Smooth muscle cell (in vitro differentiated cells): ENCODE measurements around the gene LTBP1. TPM values are rescaled to one million over a fixed set of nuclear protein-coding genes. Genes with fewer than 3 reads are reported as not detected.
"Not testable (repeated sequence)": the region's sequence is repeated elsewhere in the genome, so short reads cannot be mapped to it uniquely, and the experiment has no call there.

Source experiments
- DNase-seq: peaks from one replicate; lab custom pipeline; 2025; ENCODE audit not compliant: unreplicated experiment; lab: John Stamatoyannopoulos, UW
- H2AFZ ChIP-seq: fragments of 200-600 bp; sonication (generic); 2 replicates; pipeline ENCODE4 v1.6.0; 2016; ENCODE audit warnings: antibody characterized with exemption, low read depth, mild to moderate bottlenecking
- H3F3A ChIP-seq: fragments of 200-600 bp; sonication (generic); 2 replicates; pipeline ENCODE4 v1.6.0; 2017; ENCODE audit warnings: antibody characterized with exemption, low read depth
- H3K27ac ChIP-seq: fragments of 200-600 bp; sonication (generic); 2 replicates; pipeline ENCODE4 v1.5.1; 2016; ENCODE audit warnings: low read depth, mild to moderate bottlenecking
- H3K27me3 ChIP-seq: fragments of 200-600 bp; sonication (generic); 2 replicates; pipeline ENCODE4 v1.6.1; 2016; ENCODE audit warnings: low read depth, mild to moderate bottlenecking
- H3K36me3 ChIP-seq: fragments of 200-600 bp; sonication (generic); 2 replicates; pipeline ENCODE4 v1.5.1; 2016; ENCODE audit warnings: low read depth
- H3K4me1 ChIP-seq: fragments of 200-600 bp; sonication (generic); 2 replicates; pipeline ENCODE4 v1.5.1; 2016; ENCODE audit warnings: low read depth
- H3K4me2 ChIP-seq: fragments of 200-600 bp; sonication (generic); 2 replicates; pipeline ENCODE4 v1.6.0; 2016; ENCODE audit warnings: mild to moderate bottlenecking
- H3K4me3 ChIP-seq: fragments of 200-600 bp; sonication (generic); 2 replicates; pipeline ENCODE4 v1.5.1; 2016; ENCODE audit warnings: mild to moderate bottlenecking
- H3K79me2 ChIP-seq: fragments of 200-600 bp; sonication (generic); 2 replicates; pipeline ENCODE4 v1.6.0; 2016; ENCODE audit warnings: low read depth, mild to moderate bottlenecking
- H3K9ac ChIP-seq: fragments of 200-600 bp; sonication (generic); 2 replicates; pipeline ENCODE4 v1.6.0; 2016; ENCODE audit warnings: low read depth
- H3K9me3 ChIP-seq: fragments of 200-600 bp; sonication (generic); replicated peaks from 2 replicates; pipeline ENCODE4 v1.5.1; 2016; ENCODE audit warnings: low read depth
- H4K20me1 ChIP-seq: fragments of 200-600 bp; sonication (generic); 2 replicates; pipeline ENCODE4 v1.6.0; 2016; ENCODE audit warnings: low read depth
- WGBS: methylation state at CpG from one replicate; pipeline ENCODE4 v1.1.7; 2016; ENCODE audit warnings: low lambda C conversion rate; 5-methylcytosine and 5-hydroxymethylcytosine counted together
- polyA plus RNA-seq: library from polyadenylated mRNA; unstranded; fragments of >200 nt; fragmentation: Nextera tagmentation; extraction: Ambion mirVana; gene quantifications from 2 replicates; pipeline ENCODE4 v1.2.1, GENCODE V29; 2016
- total RNA-seq: library from RNA; depleted of rRNA; stranded (reverse); fragments of >200 nt; gene quantifications from 2 replicates; pipeline ENCODE4 v1.2.3, GENCODE V29; 2014
- TF ChIP-seq, protein P1 (sequence below): fragments of 200-600 bp; sonication (generic); IDR thresholded peaks from 2 replicates; pipeline ENCODE4 v1.5.1; 2017; ENCODE audit warnings: borderline replicate concordance, mild to moderate bottlenecking, antibody characterized with exemption; ENCODE audit not compliant: insufficient read depth, poor library complexity, severe bottlenecking

The LTBP1 gene
- total and polyA plus RNA-seq, 2 experiments from 2014 or later = 146 to 250 TPM

DNA sequence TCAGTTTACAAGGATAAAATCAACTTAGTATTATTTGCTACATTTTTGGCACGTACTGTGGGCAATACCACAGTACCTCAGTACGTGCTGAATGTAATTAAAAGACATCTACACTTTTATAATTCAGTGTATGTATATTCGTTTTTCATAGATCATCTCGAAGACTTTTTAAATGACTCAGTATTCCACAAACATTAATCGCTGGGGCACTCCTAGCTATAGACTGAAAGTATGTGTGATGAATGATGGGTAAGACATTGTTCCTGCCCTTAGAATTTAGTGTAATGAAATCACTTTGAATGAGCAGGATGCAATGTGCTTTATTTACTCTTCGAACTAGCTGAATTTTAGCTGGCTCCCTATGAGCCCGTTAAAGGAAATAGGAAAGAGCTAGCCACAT lies 284.1 kb downstream of the LTBP1 start:
- H3K27ac ChIP-seq = no peak overlapping the region
- no peaks in the 10 kb centered on the region for H3K9me3 ChIP-seq
- no peaks in the 10 kb centered on the region for H3K4me1 ChIP-seq
- no peak overlapping the region for H3K9ac ChIP-seq
- H3K27me3 ChIP-seq = no peaks in the 10 kb centered on the region
- no peaks in the 10 kb centered on the region for H3F3A ChIP-seq
- no peak for DNase-seq
- H3K4me2 ChIP-seq = no peak overlapping the region
- H3K4me3 ChIP-seq = no peak overlapping the region
- TF ChIP-seq, protein P1, sequence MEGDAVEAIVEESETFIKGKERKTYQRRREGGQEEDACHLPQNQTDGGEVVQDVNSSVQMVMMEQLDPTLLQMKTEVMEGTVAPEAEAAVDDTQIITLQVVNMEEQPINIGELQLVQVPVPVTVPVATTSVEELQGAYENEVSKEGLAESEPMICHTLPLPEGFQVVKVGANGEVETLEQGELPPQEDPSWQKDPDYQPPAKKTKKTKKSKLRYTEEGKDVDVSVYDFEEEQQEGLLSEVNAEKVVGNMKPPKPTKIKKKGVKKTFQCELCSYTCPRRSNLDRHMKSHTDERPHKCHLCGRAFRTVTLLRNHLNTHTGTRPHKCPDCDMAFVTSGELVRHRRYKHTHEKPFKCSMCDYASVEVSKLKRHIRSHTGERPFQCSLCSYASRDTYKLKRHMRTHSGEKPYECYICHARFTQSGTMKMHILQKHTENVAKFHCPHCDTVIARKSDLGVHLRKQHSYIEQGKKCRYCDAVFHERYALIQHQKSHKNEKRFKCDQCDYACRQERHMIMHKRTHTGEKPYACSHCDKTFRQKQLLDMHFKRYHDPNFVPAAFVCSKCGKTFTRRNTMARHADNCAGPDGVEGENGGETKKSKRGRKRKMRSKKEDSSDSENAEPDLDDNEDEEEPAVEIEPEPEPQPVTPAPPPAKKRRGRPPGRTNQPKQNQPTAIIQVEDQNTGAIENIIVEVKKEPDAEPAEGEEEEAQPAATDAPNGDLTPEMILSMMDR = no peak
- H2AFZ ChIP-seq = no peak overlapping the region
- WGBS = 95% methylated on average over 7 of the region's 7 CpGs
- peaks cover 9% of the 10 kb centered on the region for H3K36me3 ChIP-seq
- peaks cover 15% of the 10 kb centered on the region for H3K79me2 ChIP-seq
- H4K20me1 ChIP-seq = no peaks in the 10 kb centered on the region

DNA sequence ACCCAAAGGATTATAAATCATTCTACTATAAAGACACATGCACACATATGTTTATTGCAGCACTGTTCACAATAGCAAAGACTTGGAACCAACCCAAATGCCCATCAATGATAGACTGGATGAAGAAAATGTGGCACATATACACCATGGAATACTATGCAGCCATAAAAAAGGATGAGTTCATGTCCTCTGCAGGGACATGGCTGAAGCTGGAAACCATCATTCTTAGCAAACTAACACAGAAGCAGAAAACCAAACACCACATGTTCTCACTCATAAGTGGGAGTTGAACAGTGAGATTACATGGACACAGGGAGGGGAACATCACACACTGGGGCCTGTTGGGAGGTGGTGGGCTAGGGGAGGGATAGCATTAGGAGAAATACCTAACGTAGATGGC lies 288.8 kb downstream of the LTBP1 start:
- not testable (repeated sequence) for DNase-seq, H3K27ac ChIP-seq, H2AFZ ChIP-seq, H3K4me2 ChIP-seq, H3K27me3 ChIP-seq, H3K9ac ChIP-seq, H3K36me3 ChIP-seq, H4K20me1 ChIP-seq, H3K9me3 ChIP-seq, H3K4me3 ChIP-seq, H3K4me1 ChIP-seq
- Histone ChIP-seq H3F3A (peaks cover 15% of the 10 kb centered on the region), H3K79me2 (peaks cover 18% of the 10 kb centered on the region)
- WGBS = 100% methylated on average over 1 of the region's 1 CpG

DNA sequence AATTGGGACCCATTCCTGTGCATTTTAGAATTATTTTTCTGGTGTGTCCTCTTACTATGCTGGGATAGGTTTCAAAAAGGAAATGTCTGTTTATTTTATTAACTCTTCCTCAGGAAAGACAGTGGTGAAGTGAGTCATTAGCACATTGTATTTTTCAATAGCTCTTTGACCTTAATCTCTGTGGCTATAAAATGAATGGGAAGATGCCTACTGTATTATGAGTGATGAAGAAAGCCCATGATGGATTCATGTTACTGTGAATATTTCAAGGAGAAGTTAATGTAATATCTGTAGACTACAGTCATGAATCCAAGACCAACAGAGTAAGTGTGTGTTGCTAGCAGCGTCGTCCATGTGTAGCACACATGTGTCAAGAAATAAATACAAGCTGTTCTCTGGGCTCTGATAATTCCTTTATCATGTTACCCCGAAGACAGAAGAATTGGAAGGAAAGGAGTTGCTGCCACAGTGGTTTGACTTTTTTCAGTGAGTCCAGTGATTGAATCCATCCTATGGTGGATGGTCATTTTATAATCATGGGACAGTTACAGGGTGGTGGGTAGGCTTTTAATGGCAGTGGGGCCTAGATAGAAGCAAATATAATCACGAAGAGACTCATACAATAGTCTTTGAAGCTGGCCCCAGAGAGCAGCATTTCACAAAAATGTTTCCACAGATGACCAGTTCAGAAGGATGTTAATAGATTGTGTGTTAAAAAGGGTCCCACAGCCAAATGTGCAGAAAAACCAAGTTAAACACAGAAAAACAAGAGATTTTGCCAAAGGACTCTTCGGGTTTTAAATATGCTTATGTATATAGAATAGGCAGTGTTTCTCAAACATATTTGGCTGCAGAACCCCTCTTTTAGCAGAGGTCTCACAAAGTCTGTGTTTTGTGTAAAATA lies 290.0 kb downstream of the LTBP1 start:
- no peaks in the 10 kb centered on the region for H3K4me1 ChIP-seq
- H4K20me1 ChIP-seq = peaks cover 3% of the 10 kb centered on the region
- no peaks in the 10 kb centered on the region for H3K9me3 ChIP-seq
- peaks cover 3% of the 10 kb centered on the region for H3K36me3 ChIP-seq
- 82% methylated on average over 5 of the region's 5 CpGs for WGBS
- H3K9ac ChIP-seq = no peak overlapping the region
- DNase-seq = no peak
- peaks cover 18% of the 10 kb centered on the region for H3F3A ChIP-seq
- peaks cover 16% of the 10 kb centered on the region for H3K79me2 ChIP-seq
- H3K27me3 ChIP-seq = no peaks in the 10 kb centered on the region
- H3K4me3 ChIP-seq = no peak overlapping the region
- H2AFZ ChIP-seq = no peak overlapping the region
- TF ChIP-seq, protein P1 = no peak
- no peak overlapping the region for H3K27ac ChIP-seq
- H3K4me2 ChIP-seq = no peak overlapping the region

DNA sequence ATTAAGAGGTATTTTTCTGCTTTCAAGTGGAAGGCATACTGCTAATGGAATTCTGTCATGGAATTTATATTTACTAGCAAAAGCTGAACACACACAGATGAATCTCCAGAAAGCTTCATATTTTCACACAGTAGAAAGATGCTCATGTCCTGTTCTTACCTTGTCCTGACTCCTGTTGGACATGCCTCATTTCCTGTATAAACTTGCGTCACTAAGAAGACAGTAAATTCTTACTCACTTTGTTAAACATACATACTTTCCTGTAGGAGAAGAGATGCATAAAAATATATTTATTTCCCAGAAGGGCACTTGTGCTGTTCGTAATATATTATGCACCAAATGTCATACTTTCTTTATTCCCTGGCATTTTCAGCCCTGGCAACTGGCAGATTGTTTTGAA lies 291.4 kb downstream of the LTBP1 start:
- peak overlapping the region; percentile 22 for H3K27ac ChIP-seq
- H3K9ac ChIP-seq = no peak overlapping the region

More for the DNA sequence above, 291.4 kb downstream of the LTBP1 start:
- Histone ChIP-seq H3K4me1 (no peaks in the 10 kb centered on the region), H3F3A (peaks cover 30% of the 10 kb centered on the region), H3K4me2 (no peak overlapping the region), H3K9me3 (no peaks in the 10 kb centered on the region), H3K27me3 (no peaks in the 10 kb centered on the region), H3K4me3 (no peak overlapping the region), H4K20me1 (peaks cover 3% of the 10 kb centered on the region), H3K79me2 (peaks cover 13% of the 10 kb centered on the region), H3K36me3 (peaks cover 3% of the 10 kb centered on the region), H2AFZ (no peak overlapping the region)
- WGBS = 86% methylated on average over 2 of the region's 2 CpGs
- TF ChIP-seq, protein P1 = no peak
- DNase-seq = no peak
